Renal cortical epithelial cell (primary cell): ENCODE measurements around the gene RNF220. TPM values are rescaled to one million over a fixed set of nuclear protein-coding genes. Genes with fewer than 3 reads are reported as not detected.
"Not testable (repeated sequence)": the region's sequence is repeated elsewhere in the genome, so short reads cannot be mapped to it uniquely, and the experiment has no call there.

Source experiments
- DNase-seq: peaks from one replicate; pipeline ENCODE4 v3.0.0-alpha.2; 2011; ENCODE audit warnings: low read depth
- total RNA-seq: library from RNA; depleted of rRNA; stranded (reverse); fragments of >200 nt; gene quantifications from 2 replicates; pipeline ENCODE4 v1.2.3, GENCODE V29; 2014

The RNF220 gene
- total RNA-seq, 1 donor from 2014 or later = 78.4 TPM

DNA sequence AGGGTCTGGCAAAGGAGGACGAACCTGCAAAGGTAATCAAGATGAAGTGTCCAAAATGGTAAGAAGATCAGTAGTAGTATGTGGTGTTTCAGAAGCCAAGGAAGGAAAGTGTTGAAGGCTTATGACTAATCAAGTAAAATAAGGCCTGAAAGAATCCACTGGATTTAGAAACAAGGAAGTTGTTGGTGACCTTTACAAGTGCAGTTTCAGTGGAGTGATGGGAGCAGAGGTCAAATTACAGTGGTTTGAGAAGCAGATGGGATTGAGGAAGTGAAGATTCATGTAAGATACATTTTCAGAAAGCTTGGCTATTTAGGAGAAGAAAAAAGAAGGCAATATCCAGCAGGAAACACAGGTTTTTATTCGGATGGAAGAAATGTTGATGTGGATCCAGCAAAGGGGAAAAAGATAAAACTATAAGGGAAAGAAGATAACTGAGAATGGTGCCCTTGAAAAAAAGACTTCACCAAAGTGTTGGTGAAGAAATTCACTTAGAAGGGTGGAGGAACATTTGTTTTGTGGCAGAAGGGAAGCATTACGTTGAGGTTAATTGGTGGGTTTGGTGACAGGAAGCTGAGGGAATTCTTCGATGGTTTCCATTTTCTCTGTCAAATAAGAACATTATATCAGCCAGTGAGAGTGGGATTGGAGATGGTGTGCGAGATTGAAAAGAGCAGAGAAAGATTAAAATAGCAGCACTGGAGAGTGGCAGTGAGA lies 271.6 kb downstream of the RNF220 start:
- DNase-seq = peak; percentile 83

DNA sequence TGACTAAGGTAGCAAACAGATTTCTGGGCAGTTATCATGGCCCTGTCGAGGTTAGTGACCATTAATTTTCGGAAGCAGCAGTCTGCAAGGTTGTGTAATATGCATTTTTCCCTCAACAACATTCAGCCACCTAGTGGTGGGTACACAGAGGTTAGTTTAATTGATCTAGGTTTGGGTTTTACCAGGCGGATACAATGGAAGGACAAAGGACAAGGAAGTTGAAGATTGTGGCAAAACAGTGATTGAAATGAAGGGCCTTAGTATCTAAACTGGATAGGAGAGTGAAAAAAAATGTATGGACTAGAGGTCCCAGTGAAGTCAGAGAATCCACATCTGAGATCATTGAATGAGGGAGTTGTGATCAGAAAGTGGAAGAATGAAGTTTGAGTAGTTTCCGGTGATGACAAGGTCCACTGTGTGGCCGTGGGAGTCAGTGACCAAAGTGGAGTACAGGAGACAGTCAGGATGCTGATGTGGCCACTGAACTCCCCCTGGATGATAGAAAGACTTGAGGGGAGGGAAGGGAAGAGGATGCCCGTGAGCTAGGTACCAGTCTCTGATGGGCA lies 272.2 kb downstream of the RNF220 start:
- peak; percentile 70 for DNase-seq

DNA sequence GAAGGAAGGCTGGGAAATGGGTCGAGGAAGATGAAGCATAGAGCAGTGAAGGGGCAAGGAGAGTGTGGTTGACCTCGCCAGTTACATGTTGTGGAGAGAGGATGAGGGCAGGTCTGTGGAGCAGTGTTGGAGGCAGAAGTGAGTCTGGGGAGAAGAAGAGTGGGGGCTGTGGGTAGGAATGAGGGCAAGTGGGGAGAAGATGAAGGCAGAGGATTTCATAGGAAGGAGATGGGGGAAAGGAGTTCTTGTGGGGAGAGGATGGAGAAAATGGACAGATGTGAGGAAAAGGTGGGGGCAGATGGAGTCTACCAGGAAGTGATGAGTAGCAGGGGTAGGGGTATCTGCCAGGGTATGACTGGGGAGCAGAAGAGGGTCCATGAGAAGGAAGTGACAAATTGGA lies 273.1 kb downstream of the RNF220 start:
- no peak for DNase-seq

DNA sequence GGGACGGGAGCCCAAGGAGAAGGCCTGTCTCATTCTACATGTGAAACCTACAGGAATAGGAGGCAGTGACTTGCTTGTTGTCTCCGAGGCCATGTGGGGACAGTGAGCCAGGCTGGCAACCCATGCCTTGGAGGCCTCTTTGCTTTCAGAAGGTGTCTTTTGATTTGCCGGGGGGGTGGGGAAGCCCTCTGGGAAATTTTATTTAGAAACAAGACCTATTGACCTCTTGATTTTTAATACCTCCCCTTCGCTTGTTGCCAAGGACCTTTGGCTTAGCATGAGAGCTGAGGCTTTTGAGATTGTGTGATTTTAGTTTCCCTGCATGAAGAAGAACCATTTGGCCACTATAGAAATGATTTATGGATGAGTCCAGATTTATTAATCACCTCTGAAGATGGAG lies 273.6 kb downstream of the RNF220 start:
- DNase-seq = no peak

DNA sequence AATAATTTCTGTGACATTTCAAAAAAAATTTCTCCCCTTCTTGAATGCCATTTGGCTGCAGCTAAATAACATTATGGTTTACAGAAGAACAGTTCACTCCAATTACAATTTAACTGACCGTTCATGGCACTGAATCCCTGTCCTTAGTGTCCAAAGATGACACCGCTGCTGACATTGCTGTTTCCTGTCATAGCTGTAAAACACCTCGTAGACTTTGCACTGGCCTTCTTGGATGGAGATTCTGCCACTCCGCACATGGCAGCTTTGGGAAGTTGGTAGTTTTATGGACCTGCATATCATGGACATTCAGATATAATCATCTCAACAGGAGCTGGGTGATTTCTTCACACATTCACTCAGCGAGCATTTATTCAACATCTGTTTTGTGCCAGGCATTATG lies 274.4 kb downstream of the RNF220 start:
- no peak for DNase-seq

DNA sequence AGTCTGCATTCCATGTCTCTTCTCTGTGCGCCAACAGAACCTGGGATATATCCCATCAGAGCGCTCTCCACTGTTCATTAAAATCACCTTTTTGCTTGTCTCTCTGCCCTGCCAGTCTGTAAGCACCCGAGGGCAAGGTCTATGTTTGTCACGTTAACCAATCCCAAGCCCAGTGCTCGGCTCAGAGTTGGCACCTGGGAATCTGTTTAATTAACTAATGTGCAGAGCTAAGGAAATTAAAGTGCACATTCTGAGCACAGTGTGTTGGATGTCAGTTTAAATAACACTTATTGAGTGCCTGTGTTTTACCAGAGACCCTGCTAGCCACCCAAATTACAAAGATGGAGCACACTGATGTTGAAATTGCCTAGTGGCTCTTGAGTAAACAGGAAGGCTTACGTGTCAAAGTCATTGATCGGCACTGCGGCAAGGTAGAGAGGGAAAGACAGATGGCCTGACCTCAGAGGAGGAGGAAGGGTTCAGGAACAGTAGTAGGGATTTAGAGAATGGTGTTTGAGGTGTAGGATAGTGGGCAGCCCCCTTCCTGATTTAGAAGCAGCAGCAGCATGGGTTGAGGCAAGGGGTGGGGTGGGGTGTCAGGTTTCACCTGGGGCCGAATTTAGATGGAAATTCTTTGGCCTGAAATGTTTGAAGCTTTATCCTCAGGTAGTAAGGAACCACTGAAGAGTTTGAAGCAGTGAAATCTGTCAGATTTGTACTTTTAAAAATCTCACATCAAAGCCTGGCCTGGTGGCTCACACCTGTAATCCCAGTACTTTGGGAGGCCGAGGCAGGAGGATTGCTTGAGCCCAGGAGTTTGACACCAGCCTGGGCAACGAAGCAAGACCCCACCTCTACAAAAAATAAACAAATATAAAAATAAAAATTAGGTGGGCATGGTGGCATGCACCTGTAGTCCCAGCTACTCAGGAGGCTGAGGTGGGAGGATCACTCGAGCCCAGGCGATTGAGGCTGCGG lies 277.1 kb downstream of the RNF220 start:
- no peak for DNase-seq

DNA sequence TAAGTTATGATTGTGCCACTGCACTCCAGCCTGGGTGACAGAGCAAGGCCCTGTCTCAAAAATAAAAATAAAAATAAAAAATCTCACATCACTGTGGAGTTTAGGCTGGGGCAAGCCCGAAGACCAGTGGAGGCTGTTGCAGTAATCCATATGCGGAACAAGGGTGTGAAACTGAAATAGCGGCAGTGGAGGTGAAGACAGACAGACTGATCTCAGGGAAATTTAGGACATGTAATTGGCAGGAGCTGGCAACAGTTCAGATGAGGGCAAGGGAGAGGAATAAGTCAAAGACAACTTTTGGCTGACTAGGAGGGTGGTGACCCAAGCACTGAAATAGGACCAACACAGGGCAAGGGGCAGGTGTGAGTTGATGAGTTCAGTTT lies 277.8 kb downstream of the RNF220 start:
- no peak for DNase-seq

DNA sequence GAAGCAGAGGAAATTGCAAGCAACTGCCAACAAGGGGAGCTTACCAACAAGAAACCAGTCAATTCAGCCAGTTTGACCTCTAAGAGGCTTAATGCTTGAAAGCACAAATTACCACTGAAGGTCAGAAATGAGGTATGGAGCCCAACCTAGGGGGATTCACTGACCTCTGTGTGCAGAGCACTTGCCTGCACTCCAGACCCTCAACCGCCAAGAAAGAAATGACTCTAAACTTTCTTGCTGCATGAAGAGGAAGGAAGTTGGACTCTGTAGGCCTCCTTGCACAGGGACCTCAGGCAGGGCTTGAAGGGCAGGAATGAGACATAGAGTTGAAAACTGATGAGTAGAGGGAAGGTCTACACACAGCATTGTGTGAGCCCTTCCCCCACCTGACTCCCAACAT lies 279.5 kb downstream of the RNF220 start:
- no peak for DNase-seq

DNA sequence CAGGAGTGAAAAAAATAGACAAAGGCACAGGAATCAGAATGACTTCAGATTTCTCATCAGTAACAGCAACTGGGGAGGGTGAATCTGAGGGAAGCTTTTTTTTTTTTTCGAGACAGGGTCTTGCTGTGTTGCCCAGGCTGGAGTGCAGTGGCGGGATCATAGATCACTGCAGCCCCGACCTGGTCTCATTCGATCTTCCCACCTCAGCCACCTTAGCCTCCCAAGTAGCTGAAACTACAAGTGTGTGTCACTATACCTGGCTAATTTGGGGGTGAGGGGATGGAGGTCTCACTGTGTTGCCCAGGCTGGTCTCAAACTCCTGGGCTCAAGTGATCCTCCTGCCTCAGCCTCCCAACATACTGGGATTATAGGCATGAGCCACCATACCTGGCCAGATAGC lies 280.2 kb downstream of the RNF220 start:
- no peak for DNase-seq

DNA sequence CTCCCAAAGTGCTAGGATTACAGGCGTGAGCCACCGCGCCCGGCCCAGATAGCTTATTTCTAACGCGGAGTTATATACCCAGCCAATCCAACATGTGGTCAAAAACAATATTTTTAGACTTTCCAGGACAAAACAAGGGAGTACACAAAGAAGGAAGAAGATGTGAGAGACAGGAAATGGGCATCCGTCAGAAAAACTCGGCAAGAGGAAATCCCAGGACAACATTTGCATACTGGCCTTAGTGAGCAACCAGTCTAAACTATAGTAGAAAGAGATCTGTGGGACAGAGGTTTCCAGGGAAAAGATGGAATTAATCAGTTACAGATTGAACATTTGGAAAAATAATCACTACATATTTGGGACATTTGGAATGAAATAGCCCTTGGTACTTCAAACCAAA lies 280.8 kb downstream of the RNF220 start:
- DNase-seq = no peak

DNA sequence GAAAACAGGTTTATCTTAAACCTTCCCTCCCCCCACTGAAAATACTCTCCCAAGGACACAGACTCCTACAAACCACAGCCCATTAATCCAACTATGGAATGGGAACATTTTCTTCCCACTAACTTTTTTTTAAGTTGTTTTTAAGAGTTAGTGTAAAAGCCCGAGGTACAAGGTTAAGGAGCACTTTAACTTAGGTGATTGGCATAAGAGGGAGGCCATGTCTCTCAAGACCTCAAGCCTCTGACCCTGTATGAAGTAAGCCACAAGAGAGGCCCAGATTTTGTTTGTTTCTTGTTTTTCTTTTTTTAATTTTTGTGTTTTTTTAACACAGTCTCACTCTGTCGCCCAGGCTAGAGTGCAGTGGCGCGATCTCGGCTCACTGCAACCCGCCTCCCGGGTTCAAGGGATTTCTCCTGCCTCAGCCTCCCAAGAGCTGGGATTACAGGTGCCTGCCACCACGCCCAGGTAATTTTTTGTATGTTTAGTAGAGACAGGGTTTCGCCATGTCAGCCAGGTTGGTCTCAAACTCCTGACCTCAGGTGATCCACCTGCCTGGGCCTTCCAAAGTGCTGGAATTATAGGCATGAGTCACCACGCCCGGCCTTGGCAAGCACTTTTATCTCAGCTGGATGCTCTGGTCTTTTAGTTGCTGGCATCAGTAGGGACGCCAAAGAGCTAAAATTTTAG lies 283.8 kb downstream of the RNF220 start:
- no peak for DNase-seq

DNA sequence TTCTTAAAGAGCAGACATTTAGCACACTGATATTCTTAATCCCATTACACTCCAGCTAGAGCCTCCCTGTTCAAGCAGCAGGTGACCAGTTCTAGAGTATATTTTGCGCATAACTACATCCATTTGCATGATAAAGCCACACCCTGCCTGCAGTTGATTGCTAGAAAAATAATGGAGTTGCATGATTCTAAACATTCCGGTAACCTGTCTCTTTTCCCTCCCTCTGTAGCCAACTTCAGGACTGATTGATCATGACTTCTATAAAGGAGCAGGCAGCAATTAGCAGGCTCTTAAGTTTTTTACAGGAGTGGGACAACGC lies 284.4 kb downstream of the RNF220 start:
- no peak for DNase-seq

DNA sequence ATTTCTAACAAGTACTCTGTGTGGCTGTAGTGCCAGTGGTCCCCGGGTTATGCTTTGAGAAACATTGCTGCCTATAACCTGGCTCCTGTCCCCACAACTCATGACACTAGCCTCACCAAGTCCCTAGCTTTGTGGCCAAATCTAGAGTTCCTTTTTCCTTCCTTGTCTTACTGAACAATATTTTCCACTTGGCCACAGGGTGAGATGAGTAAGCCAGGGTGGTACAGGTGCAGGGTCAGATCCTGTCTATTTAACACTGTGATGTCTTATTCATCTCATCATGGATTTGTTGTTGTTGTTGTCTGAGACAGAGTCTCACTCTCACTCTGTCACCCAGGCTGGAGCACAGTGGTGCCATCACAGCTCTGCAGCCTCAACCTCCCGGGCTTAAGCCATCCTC lies 288.1 kb downstream of the RNF220 start:
- no peak for DNase-seq

DNA sequence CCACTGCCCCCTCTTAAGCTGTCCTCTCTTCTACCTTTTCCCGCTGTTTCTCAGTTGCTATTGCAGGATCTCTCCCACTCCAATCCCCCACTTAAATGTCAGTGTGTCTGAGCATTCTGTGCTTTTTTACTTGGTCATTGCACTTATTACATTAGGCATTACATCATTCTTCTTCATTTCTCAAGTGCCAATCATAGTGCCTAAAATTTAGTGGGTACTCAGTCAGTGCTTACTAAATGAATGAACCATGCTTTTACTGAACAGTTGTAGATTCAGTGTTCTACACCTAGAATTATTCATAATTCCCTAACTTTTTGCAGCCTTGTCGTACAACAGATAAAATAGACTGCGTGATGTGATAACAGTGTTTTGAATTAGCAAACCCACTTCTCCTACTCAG lies 288.8 kb downstream of the RNF220 start:
- DNase-seq = no peak

DNA sequence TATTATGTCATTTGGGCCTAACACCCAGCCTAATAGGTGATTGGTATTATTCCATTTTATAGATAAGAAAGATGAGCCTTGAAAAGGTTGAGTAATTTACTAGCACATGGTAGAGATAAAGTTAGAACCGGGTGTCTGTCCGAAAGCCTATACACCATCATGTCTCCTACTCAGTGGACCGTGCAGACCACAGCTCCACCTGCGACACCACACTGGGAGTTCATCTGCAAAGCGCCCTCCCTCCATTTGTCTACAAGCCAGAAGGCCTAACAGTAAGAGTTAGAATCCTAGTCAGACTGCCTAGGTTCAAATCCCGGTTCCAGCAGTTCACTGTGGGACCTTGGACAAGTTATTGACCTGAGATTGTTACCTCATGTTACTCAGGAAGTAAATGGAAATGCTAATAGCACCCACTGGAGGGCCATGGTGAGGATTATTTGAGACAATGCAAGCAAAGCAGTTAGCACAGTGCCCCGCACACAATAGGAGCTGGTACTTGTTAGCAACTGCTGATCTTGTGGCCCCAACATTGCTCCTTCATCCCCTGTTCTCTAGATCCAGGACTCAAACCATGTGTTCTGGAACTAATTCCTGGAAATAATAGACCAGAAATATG lies 289.9 kb downstream of the RNF220 start:
- no peak for DNase-seq

DNA sequence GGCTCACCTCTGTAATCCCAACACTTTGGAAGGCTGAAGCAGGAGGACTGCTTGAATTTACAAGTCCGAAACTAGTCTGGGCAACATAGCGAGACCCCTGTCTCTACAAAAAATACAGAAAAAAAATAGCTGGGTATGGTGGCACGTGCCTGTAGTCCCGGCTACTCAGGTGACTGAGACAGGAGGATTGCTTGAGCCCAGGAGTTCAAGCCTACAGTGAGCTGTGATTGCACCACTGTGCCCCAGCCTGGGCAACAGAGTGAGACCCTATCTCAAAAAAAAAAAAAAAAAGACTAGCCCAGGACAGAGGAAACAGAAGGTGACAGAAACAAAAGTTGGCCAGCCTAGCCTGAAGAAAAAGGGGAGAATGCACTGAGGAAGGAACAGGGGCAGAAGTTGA lies 290.6 kb downstream of the RNF220 start:
- no peak for DNase-seq

DNA sequence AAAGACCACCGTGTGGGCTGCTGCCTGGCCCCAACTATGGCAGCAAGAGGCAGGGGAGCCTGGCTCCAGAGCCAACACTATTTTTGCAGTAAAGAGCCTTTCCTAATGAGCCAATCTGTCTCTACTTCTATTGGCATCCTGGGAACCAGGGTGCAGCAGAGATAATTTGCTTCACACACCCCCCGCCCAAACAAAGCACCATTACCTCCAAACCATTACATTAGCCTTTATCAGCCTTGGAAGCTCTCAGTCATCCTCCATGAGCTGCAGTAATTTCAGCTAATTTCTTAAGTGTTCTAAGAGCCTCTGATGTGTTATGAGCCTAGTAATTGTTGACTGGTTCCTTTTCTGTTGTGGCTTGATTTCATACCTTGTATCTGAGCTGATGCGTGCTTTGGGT lies 291.0 kb downstream of the RNF220 start:
- DNase-seq = no peak

DNA sequence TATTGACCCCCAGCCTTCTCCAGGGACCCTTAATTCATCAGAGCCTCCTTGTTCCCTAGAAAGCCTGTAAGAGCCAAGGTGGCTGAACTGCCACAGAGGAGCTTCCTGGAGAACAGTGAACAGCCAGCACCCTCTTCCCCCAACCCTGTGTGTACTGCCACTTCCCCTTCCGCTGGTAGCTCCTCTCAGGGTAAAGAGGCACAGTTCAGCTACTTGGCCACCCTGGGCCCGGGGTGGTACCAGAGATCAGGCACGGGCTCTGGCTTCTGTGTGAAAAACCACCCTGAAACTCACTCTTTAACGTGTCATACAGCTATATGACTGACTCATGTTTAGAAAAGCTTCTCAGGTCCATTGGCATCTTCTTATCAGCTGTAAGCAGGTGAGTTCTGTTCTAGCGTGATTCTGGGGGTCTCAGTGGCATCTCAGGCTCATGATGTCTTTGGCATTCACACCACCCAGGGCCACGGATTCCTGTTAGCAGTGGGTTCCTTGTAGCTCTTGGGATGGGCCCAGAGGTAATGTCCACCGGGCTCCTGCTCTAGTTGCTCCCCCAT lies 291.8 kb downstream of the RNF220 start:
- DNase-seq = no peak

DNA sequence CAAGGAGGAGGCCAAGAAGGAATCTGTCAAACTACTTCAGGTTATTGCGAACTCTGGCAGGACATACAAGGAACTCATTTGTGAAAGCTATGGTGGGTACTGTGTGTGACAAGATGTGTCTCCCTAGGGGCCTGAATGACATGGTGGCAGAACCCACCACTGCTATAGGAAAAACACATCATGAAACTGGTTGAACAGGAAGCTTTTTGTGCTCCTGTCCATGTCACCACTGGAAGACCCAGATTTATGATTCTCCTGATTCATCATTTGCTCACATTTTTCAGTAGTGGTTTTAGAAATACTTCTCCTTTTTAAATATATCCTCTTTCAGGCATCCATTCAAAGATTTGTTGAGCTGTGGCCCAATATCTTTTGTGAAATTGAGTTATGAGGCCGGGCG lies 293.1 kb downstream of the RNF220 start:
- no peak for DNase-seq

DNA sequence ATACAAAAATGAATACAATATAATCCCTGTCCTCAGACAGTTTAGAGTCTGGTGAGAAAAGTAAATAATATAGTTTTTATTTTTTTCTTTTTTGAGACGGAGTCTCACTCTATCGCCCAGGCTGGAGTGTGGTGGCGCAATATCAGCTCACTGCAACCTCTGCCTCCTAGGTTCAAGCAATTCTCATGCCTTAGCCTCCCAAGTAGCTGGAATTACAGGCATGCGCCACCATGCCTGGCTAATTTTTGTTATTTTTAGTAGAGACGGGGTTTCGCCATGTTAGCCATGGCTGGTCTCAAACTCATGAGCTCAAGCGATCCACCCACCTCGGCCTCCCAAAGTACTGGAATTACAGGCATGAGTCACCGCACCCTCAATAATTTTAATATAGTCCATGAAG lies 294.3 kb downstream of the RNF220 start:
- DNase-seq = not testable (repeated sequence)

DNA sequence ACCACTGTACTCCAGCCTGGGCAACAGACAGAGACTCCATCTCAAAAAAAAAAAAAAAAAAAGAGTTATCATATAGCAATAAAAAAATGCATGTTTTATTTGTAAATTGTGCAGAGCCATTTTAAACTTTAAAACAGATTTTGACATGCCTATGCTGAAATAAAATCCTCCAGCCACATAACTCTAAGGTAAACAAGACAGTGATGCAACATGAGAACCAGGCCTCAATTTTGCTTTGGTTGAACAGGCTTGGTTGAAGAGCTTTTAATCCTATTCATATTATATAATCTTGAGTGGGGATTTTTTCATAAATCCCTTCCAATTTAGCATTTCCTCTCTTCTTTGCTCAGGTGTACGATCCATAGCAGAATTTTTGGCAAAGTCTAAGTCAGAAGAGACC lies 295.5 kb downstream of the RNF220 start:
- DNase-seq = no peak

DNA sequence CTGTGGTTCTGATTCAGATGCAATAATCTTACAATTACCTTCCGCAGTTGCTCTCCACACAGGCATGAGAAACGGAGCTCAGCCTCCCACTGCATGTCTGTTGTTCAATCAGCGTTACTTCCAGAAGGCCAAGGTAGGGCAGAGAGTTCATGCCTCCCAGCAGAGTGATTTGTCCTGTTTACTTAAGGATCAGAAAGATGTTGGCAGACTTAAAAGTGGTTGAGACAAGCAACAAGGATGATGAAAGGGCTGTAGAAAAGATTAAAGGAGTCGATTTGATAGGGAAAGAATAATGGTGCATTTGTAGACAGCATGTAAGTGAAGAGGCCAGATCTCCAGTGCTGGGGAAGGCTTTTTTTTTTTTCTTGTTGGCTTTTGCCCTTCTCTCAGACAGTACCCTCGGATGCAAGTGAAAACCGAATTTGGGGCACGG lies 296.1 kb downstream of the RNF220 start:
- peak; percentile 41 for DNase-seq
